ENCODE measurements around the gene FCRL5.

GRCh38 chr1:157477419-157477818, 74.9 kb downstream of the FCRL5 start:
- TF ChIP-seq CTCF (IDR thresholded peaks at IDR 0.05), result no peak
- TF ChIP-seq POLR2AphosphoS5 (IDR thresholded peaks at IDR 0.05), result no peak
- TF ChIP-seq POLR2A (IDR thresholded peaks at IDR 0.05), result no peak
